ENCODE measurements around the gene TMEM131L.

TMEM131L gene

DNA sequence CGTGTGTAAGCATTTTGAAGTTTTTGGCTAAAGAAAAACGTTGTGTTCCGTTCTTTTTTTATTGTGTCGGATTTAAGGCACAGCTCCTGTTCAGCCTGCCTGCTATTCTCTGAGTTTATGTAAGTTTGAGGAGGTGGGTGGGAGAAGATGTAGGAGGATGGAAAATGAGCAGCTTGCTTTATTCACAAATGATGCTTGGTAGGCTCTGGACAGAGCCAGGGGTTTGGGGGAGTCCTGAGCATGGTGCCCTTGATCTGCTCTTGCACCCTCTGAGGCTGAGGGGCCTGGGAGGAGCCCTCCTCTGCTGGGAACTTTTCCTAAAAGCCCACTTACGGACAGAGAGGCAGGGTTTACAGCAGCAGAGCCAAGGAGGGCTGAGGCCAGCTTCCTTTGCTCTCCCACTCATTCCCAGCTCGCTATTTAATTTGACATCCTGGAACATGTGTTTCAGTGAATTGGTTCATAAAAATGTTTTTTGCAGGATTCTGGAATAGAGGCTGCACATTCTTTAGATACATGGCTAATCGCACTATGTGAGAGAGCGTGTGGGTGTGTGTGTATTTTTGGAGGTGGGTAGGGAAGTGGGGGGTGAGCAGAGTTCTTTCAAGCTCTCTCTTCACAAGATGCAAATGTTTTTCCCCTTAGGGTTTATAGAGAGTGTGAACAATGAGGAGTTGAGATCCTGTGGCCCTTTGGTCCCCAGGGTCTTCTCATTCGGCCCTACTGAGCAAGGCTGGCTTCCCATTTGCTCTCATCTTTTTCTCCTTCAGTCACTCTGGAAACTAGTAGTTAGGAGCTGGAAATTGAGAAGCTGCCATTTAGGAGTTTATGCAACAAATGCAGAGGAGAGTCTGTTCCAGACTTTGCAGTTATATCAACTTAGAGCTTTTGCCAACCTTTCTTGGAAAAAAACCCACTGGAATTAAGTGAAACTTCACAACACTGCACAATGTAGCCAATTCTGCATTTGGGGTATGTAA is 32.1 kb downstream of the TMEM131L start:
- no peaks in the 10 kb centered on the region for H3K9me2 ChIP-seq (replicated peaks; ENCODE audit: insufficient read depth, low read length)
- no peak for TF ChIP-seq EZH2 (optimal IDR thresholded peaks at IDR 0.05; ENCODE audit: low read depth, low read length)
- TF ChIP-seq, protein P1, sequence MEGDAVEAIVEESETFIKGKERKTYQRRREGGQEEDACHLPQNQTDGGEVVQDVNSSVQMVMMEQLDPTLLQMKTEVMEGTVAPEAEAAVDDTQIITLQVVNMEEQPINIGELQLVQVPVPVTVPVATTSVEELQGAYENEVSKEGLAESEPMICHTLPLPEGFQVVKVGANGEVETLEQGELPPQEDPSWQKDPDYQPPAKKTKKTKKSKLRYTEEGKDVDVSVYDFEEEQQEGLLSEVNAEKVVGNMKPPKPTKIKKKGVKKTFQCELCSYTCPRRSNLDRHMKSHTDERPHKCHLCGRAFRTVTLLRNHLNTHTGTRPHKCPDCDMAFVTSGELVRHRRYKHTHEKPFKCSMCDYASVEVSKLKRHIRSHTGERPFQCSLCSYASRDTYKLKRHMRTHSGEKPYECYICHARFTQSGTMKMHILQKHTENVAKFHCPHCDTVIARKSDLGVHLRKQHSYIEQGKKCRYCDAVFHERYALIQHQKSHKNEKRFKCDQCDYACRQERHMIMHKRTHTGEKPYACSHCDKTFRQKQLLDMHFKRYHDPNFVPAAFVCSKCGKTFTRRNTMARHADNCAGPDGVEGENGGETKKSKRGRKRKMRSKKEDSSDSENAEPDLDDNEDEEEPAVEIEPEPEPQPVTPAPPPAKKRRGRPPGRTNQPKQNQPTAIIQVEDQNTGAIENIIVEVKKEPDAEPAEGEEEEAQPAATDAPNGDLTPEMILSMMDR (IDR thresholded peaks at IDR 0.05; ENCODE audit: low read length), result no peak
- TF ChIP-seq EZH2phosphoT487 (IDR thresholded peaks at IDR 0.05; ENCODE audit: low read length), result no peak
- no peak overlapping the region for H2AFZ ChIP-seq (ENCODE audit: low read length)
- DNase-seq, result no peak
- no peaks in the 10 kb centered on the region for H3K36me3 ChIP-seq (replicated peaks; ENCODE audit: insufficient read depth, low read length)
- H3K9ac ChIP-seq (ENCODE audit: low read length), result no peak overlapping the region
- H4K20me1 ChIP-seq (ENCODE audit: insufficient read depth, low read length), result no peaks in the 10 kb centered on the region
- H3K27me3 ChIP-seq (replicated peaks; ENCODE audit: insufficient read depth, low read length), result no peaks in the 10 kb centered on the region
- no peaks in the 10 kb centered on the region for H3K4me1 ChIP-seq (ENCODE audit: low read length)
- H3K4me3 ChIP-seq (ENCODE audit: low read length), result no peak overlapping the region
- no peaks in the 10 kb centered on the region for H3K9me3 ChIP-seq (replicated peaks; ENCODE audit: insufficient read depth, low read length)
- H3F3A ChIP-seq (ENCODE audit: insufficient read depth, low read length), result no peaks in the 10 kb centered on the region
- H3K27ac ChIP-seq (ENCODE audit: low read length), result no peak overlapping the region
- H3K4me2 ChIP-seq (ENCODE audit: low read depth, low read length), result no peak overlapping the region
- H3K79me2 ChIP-seq (ENCODE audit: low read length), result no peaks in the 10 kb centered on the region

DNA sequence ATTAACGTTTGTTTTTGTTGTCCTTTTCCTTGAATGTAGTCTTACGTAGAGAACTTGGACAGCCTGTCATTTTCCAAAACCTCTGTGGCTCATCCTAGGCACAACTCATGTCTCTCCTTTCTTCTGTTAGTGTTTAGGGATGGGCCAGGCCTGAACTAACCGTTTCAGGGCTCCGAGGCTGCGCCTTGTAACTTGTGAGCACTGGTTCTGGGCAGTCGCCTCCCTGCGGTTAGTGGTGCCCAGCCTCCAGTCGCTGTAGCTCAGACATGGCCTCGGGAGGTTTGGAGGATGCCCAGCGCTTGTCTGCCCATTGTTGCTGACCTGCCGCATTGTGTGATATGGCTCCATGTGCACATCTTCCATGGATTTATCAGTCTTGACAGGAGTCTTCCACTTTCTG is 32.8 kb downstream of the TMEM131L start:
- no peak for DNase-seq
- Histone ChIP-seq H3K9ac (ENCODE audit: low read length) (no peak overlapping the region), H4K20me1 (ENCODE audit: insufficient read depth, low read length) (no peaks in the 10 kb centered on the region), H3K79me2 (ENCODE audit: low read length) (no peaks in the 10 kb centered on the region), H3K4me3 (ENCODE audit: low read length) (no peak overlapping the region), H3K36me3 (replicated peaks; ENCODE audit: insufficient read depth, low read length) (no peaks in the 10 kb centered on the region), H3K4me1 (ENCODE audit: low read length) (no peaks in the 10 kb centered on the region), H2AFZ (ENCODE audit: low read length) (no peak overlapping the region), H3K9me2 (replicated peaks; ENCODE audit: insufficient read depth, low read length) (no peaks in the 10 kb centered on the region), H3K9me3 (replicated peaks; ENCODE audit: insufficient read depth, low read length) (no peaks in the 10 kb centered on the region), H3K27me3 (replicated peaks; ENCODE audit: insufficient read depth, low read length) (no peaks in the 10 kb centered on the region), H3K27ac (ENCODE audit: low read length) (no peak overlapping the region), H3K4me2 (ENCODE audit: low read depth, low read length) (no peak overlapping the region), H3F3A (ENCODE audit: insufficient read depth, low read length) (no peaks in the 10 kb centered on the region)
- TF ChIP-seq EZH2phosphoT487 (IDR thresholded peaks at IDR 0.05; ENCODE audit: low read length), result no peak
- TF ChIP-seq EZH2 (optimal IDR thresholded peaks at IDR 0.05; ENCODE audit: low read depth, low read length), result no peak
- TF ChIP-seq, protein P1 (IDR thresholded peaks at IDR 0.05; ENCODE audit: low read length), result no peak

DNA sequence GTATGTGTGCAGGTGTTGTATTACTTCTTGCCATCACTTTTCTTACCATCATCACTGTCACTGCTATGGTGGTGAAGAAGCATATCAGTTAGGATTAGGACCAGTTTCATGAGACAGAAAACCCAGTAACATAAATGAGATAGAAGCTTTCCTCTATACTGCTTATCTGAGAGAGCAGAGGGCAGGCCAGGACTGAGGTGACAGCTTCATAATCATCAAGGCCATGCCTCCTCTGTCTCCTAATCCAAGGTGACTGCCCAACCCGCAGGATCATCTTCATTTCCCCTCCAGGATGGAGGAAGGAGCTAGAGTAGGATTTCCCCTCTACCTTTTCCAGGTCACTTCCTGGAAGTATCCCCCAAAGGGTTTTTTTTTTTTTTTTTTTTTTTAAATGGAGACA is 35.4 kb downstream of the TMEM131L start:
- Histone ChIP-seq H3K36me3 (replicated peaks; ENCODE audit: insufficient read depth, low read length) (no peaks in the 10 kb centered on the region), H3K27ac (ENCODE audit: low read length) (no peak overlapping the region), H2AFZ (ENCODE audit: low read length) (no peak overlapping the region), H3K4me2 (ENCODE audit: low read depth, low read length) (no peak overlapping the region), H3K79me2 (ENCODE audit: low read length) (no peaks in the 10 kb centered on the region), H3F3A (ENCODE audit: insufficient read depth, low read length) (no peaks in the 10 kb centered on the region), H3K9me2 (replicated peaks; ENCODE audit: insufficient read depth, low read length) (no peaks in the 10 kb centered on the region), H3K4me1 (ENCODE audit: low read length) (no peaks in the 10 kb centered on the region), H3K9me3 (replicated peaks; ENCODE audit: insufficient read depth, low read length) (no peaks in the 10 kb centered on the region), H3K9ac (ENCODE audit: low read length) (no peak overlapping the region), H3K27me3 (replicated peaks; ENCODE audit: insufficient read depth, low read length) (no peaks in the 10 kb centered on the region), H4K20me1 (ENCODE audit: insufficient read depth, low read length) (no peaks in the 10 kb centered on the region), H3K4me3 (ENCODE audit: low read length) (no peak overlapping the region)
- no peak for DNase-seq
- TF ChIP-seq EZH2phosphoT487 (IDR thresholded peaks at IDR 0.05; ENCODE audit: low read length) (no peak), EZH2 (optimal IDR thresholded peaks at IDR 0.05; ENCODE audit: low read depth, low read length) (no peak)
- TF ChIP-seq, protein P1 (IDR thresholded peaks at IDR 0.05; ENCODE audit: low read length), result no peak
